ENCODE measurements around the gene SOAT2. TPM values are rescaled to one million over a fixed set of nuclear protein-coding genes. Genes with fewer than 3 reads are reported as not detected.

The SOAT2 gene
- total and polyA plus RNA-seq, 4 donors: 0.48 to 9.4 (median 1.3) TPM

- TF ChIP-seq FOXA2 (IDR thresholded peaks at IDR 0.05) (no peak), NR2F2 (IDR thresholded peaks at IDR 0.05) (no peak), HNF4A (conservative IDR thresholded peaks at IDR 0.05) (no peak), GABPA (IDR thresholded peaks at IDR 0.05 in 1 of 2, conservative IDR thresholded peaks at IDR 0.05 in 1 of 2) (no peak), ZBTB33 (IDR thresholded peaks at IDR 0.05) (no peak), YY1 (IDR thresholded peaks at IDR 0.05) (no peak)
These were observed 10.7 kb downstream of the SOAT2 start (continued) for GRCh38 chr12:53113951-53114350.

DNA sequence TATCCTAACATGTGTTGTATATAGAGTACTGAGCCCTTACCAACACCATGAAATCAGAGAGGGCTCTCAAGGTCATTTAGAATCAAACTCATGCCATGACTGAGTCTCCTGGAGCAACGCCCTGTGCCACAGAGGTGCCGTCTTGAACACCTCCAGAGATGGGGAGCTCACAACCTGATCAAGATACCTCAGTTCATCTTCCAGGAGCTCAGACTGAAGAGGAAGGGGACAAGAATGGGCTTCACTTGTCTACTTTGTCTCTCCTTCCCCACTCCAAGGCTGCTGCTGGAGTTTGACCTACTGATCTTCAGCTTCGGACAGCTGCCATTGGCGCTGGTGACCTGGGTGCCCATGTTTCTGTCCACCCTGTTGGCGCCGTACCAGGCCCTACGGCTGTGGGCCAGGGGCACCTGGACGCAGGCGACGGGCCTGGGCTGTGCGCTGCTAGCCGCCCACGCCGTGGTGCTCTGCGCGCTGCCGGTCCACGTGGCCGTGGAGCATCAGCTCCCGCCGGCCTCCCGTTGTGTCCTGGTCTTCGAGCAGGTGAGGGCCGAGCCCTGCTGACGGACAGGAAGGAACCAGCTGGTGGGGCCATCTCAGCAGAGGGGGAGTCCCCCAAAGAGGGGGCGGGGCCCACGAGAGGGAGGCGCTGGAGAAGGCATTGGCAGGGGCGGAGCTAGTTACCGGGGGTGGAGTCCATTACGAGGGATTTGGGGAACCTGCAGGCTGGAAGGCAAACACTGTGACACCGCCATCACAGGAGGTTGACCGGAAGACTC lies 12.0 kb downstream of the SOAT2 start:
- Histone ChIP-seq H3K4me1 (ENCODE audit: control insufficient read depth in 4 of 4, insufficient read depth in 4 of 4, low read length in 3 of 4) (no peaks in the 10 kb centered on the region), H3K4me3 (ENCODE audit: low read depth in 1 of 3, low read length in 3 of 3) (no peak overlapping the region), H3K9me3 (ENCODE audit: control insufficient read depth in 4 of 4, low read length in 3 of 4) (no peaks in the 10 kb centered on the region), H3K27me3 (ENCODE audit: control insufficient read depth in 4 of 4, insufficient read depth in 4 of 4, low read length in 3 of 4) (no peaks in the 10 kb centered on the region), H3K27ac (ENCODE audit: low read depth in 1 of 2, low read length in 2 of 2) (no peak overlapping the region), H3K36me3 (ENCODE audit: control insufficient read depth in 4 of 4, insufficient read depth in 3 of 4, low read depth in 1 of 4, low read length in 3 of 4) (no peaks in the 10 kb centered on the region), H3K9ac (ENCODE audit: low read depth in 1 of 2, low read length in 2 of 2) (no peak overlapping the region)
- 92% methylated on average over 33 of the region's 33 CpGs for WGBS
- no peak for DNase-seq (ENCODE audit: low spot score)
- TF ChIP-seq HNF4G (IDR thresholded peaks at IDR 0.05) (no peak), RAD21 (IDR thresholded peaks at IDR 0.05) (no peak), YY1 (IDR thresholded peaks at IDR 0.05) (no peak), TAF1 (conservative IDR thresholded peaks at IDR 0.05) (no peak), MAX (IDR thresholded peaks at IDR 0.05) (no peak), HNF4A (conservative IDR thresholded peaks at IDR 0.05) (no peak), SP1 (IDR thresholded peaks at IDR 0.05) (no peak), ZBTB33 (IDR thresholded peaks at IDR 0.05) (no peak), JUND (IDR thresholded peaks at IDR 0.05) (no peak), REST (IDR thresholded peaks at IDR 0.05) (no peak), GABPA (IDR thresholded peaks at IDR 0.05 in 1 of 2, conservative IDR thresholded peaks at IDR 0.05 in 1 of 2) (no peak), RXRA (IDR thresholded peaks at IDR 0.05) (no peak), NR2F2 (IDR thresholded peaks at IDR 0.05) (no peak), FOXA2 (IDR thresholded peaks at IDR 0.05) (no peak), EGR1 (IDR thresholded peaks at IDR 0.05; ENCODE audit: low read depth in 2 of 2) (no peak), FOXA1 (IDR thresholded peaks at IDR 0.05) (no peak), ATF3 (IDR thresholded peaks at IDR 0.05) (no peak)
- TF ChIP-seq, protein P1, sequence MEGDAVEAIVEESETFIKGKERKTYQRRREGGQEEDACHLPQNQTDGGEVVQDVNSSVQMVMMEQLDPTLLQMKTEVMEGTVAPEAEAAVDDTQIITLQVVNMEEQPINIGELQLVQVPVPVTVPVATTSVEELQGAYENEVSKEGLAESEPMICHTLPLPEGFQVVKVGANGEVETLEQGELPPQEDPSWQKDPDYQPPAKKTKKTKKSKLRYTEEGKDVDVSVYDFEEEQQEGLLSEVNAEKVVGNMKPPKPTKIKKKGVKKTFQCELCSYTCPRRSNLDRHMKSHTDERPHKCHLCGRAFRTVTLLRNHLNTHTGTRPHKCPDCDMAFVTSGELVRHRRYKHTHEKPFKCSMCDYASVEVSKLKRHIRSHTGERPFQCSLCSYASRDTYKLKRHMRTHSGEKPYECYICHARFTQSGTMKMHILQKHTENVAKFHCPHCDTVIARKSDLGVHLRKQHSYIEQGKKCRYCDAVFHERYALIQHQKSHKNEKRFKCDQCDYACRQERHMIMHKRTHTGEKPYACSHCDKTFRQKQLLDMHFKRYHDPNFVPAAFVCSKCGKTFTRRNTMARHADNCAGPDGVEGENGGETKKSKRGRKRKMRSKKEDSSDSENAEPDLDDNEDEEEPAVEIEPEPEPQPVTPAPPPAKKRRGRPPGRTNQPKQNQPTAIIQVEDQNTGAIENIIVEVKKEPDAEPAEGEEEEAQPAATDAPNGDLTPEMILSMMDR (IDR thresholded peaks at IDR 0.05; ENCODE audit: low read depth, low read length, missing input control): no peak
